Vagina (tissue), 2 donors: ENCODE results near the gene CST6.

Experiments
- POLR2A ChIP-seq, 2 donors: fragments of 450-650 bp; IDR thresholded peaks; one replicate each; pipeline ENCODE4 v1.6.1; 2017; ENCODE audit warnings: antibody characterized with exemption in 2 of 2, mild to moderate bottlenecking in 2 of 2, moderate library complexity in 2 of 2
- POLR2AphosphoS5 ChIP-seq, 2 donors: sonication (generic); formaldehyde crosslinking; IDR thresholded peaks; one replicate each; pipeline ENCODE4 v1.9.0; 2017; ENCODE audit warnings: antibody characterized with exemption in 2 of 2, mild to moderate bottlenecking in 2 of 2, low read depth in 1 of 2; ENCODE audit not compliant: insufficient read depth in 1 of 2
- TF ChIP-seq, protein P1 (sequence below), 3 experiments: fragments of 450-650 bp in 2 of 3; fragments of 200-600 bp in 1 of 3; sonication (generic) in 1 of 3; IDR thresholded peaks; one replicate each; pipeline ENCODE4 v1.5.1; 2017 to 2019; ENCODE audit warnings: antibody characterized with exemption in 3 of 3, mild to moderate bottlenecking in 2 of 3, moderate library complexity in 2 of 3

- TF ChIP-seq, protein P1, sequence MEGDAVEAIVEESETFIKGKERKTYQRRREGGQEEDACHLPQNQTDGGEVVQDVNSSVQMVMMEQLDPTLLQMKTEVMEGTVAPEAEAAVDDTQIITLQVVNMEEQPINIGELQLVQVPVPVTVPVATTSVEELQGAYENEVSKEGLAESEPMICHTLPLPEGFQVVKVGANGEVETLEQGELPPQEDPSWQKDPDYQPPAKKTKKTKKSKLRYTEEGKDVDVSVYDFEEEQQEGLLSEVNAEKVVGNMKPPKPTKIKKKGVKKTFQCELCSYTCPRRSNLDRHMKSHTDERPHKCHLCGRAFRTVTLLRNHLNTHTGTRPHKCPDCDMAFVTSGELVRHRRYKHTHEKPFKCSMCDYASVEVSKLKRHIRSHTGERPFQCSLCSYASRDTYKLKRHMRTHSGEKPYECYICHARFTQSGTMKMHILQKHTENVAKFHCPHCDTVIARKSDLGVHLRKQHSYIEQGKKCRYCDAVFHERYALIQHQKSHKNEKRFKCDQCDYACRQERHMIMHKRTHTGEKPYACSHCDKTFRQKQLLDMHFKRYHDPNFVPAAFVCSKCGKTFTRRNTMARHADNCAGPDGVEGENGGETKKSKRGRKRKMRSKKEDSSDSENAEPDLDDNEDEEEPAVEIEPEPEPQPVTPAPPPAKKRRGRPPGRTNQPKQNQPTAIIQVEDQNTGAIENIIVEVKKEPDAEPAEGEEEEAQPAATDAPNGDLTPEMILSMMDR (IDR thresholded peaks at IDR 0.05), result peak; percentile 51 to 76 (median 60)
- TF ChIP-seq POLR2A (IDR thresholded peaks at IDR 0.05), result no peak
- no peak for TF ChIP-seq POLR2AphosphoS5 (IDR thresholded peaks at IDR 0.05; ENCODE audit: insufficient read depth in 1 of 2, low read depth in 1 of 2)
Measured at GRCh38 chr11:66045177-66045639, 33.4 kb downstream of the CST6 start.
